ENCODE data around the gene RPH3AL.

RPH3AL gene

DNA sequence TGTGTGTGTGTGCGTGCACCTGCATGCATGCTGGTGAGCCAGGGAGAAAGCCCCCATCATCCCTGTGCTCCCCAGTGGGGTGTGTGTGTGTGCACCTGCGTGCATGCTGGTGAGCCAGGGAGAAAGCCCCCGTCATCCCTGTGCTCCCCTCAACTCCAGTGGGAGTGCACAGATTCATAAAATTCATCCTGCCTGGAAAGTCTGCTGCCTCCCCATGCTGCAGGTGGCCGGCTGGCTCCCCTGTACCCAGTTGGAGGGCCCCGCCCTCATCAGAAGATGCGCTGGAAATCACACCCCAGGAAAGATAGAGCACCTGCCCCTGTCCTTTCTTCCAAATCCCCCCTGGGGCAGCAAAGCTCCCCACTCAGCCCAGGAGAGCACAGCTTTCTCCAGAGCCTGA lies 86.4 kb downstream of the RPH3AL start:
- Mint-ChIP-seq H3K27me3 (ENCODE audit: low read depth) (peaks cover 4% of the 10 kb centered on the region), H3K4me3 (no peak overlapping the region), H3K9me3 (peaks cover 22% of the 10 kb centered on the region), H3K36me3 (ENCODE audit: low read depth) (peaks cover 40% of the 10 kb centered on the region), H3K4me1 (peaks cover 15% of the 10 kb centered on the region), H3K27ac (peak overlapping the region in 1 of 3 experiments; percentile 15)
- TF ChIP-seq, protein P1, sequence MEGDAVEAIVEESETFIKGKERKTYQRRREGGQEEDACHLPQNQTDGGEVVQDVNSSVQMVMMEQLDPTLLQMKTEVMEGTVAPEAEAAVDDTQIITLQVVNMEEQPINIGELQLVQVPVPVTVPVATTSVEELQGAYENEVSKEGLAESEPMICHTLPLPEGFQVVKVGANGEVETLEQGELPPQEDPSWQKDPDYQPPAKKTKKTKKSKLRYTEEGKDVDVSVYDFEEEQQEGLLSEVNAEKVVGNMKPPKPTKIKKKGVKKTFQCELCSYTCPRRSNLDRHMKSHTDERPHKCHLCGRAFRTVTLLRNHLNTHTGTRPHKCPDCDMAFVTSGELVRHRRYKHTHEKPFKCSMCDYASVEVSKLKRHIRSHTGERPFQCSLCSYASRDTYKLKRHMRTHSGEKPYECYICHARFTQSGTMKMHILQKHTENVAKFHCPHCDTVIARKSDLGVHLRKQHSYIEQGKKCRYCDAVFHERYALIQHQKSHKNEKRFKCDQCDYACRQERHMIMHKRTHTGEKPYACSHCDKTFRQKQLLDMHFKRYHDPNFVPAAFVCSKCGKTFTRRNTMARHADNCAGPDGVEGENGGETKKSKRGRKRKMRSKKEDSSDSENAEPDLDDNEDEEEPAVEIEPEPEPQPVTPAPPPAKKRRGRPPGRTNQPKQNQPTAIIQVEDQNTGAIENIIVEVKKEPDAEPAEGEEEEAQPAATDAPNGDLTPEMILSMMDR (IDR thresholded peaks at IDR 0.05; ENCODE audit: unreplicated experiment in 3 of 3) = no peak

DNA sequence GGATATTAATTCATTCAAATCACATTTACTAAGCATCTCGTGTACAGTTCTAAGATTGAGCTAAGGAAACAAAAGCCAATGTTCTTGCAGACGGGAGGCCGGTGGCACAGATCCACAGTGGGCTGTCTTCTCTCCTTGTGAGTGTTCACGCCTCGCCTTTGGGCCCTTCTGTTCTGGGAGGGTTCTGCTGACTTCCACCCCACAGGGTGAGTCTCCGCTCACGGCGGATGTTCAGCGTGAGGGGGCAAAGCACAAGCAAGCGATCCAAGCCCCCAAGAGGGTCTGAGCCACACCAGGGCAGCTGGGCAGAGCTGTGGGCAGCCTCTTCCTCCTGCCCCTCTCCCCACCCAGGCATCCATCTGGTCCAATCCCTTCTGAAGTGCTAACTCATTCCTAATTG lies 86.9 kb downstream of the RPH3AL start:
- Mint-ChIP-seq H3K27me3 (ENCODE audit: low read depth) (peaks cover 4% of the 10 kb centered on the region), H3K4me3 (no peak overlapping the region), H3K36me3 (ENCODE audit: low read depth) (peaks cover 42% of the 10 kb centered on the region), H3K4me1 (peaks cover 15% of the 10 kb centered on the region), H3K27ac (no peak overlapping the region), H3K9me3 (peaks cover 20% of the 10 kb centered on the region)
- TF ChIP-seq, protein P1 (IDR thresholded peaks at IDR 0.05; ENCODE audit: unreplicated experiment in 3 of 3) = no peak

DNA sequence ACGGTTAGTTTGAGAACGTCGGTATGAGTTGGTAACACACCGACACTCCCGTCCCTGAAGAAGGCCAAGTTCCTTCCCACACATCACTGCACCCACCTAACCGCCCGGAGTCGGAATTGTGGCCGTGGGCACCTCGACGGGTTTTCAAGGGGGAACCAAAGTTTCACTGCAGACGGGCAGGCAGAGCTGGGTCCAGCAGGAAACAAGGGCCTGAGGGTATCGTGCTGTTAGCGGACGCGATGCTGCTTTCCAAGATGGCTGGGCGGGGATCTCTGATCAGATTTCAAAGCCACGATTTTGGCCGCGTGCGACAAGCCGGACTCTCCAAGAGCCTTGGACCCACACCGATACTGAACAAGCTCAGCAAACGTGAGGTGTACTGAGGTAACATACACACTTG lies 88.8 kb downstream of the RPH3AL start:
- Mint-ChIP-seq H3K4me1 (peaks cover 15% of the 10 kb centered on the region), H3K36me3 (ENCODE audit: low read depth) (peaks cover 61% of the 10 kb centered on the region), H3K27me3 (ENCODE audit: low read depth) (peaks cover 11% of the 10 kb centered on the region), H3K9me3 (peaks cover 27% of the 10 kb centered on the region), H3K27ac (no peak overlapping the region), H3K4me3 (no peak overlapping the region)
- TF ChIP-seq, protein P1 (IDR thresholded peaks at IDR 0.05; ENCODE audit: unreplicated experiment in 3 of 3) = no peak

DNA sequence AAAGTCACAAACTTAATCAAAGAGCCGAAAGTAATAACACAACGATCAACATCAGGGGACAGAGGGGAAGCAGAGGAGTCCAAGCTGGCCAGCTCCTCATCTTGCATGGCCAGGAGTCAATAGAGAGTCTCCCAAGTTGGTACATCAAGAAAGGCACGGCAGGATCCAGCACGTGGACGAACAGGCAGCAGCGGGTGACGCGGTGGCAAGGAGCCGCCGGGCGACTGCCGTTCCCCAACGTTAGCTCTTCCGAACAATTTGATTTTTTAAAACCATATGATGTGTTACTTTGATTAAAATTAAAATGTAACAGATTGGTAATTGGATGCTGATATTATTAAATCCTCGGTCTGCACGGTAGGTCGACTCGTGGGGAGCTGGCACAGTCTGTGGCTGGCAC lies 89.3 kb downstream of the RPH3AL start:
- H3K36me3 Mint-ChIP-seq (ENCODE audit: low read depth) = peaks cover 65% of the 10 kb centered on the region
- H3K9me3 Mint-ChIP-seq = peaks cover 27% of the 10 kb centered on the region
- H3K27me3 Mint-ChIP-seq (ENCODE audit: low read depth) = peaks cover 11% of the 10 kb centered on the region
- H3K4me1 Mint-ChIP-seq = peaks cover 14% of the 10 kb centered on the region
- H3K27ac Mint-ChIP-seq = no peak overlapping the region
- TF ChIP-seq, protein P1 (IDR thresholded peaks at IDR 0.05; ENCODE audit: unreplicated experiment in 3 of 3) = no peak
- H3K4me3 Mint-ChIP-seq = no peak overlapping the region

DNA sequence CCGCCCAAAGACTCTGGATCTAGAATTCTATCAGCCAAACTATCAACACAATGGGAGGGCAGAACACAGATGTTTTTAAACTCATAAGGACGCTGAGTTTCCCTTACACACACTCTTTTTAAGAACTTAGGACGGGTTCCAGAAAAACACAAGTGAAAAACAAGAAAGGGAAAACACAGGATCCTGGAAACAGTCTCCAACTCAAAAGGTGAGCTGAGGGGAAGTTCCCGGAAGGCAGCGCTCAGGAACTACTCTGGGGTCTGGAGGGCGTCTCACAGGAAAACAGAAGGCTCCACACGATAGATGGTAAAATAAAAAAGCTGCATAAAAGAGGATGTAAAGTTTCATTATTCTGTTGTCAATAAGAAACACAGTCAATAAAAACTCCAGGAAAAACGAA lies 91.0 kb downstream of the RPH3AL start:
- peaks cover 8% of the 10 kb centered on the region for H3K27me3 Mint-ChIP-seq (ENCODE audit: low read depth)
- peaks cover 64% of the 10 kb centered on the region for H3K36me3 Mint-ChIP-seq (ENCODE audit: low read depth)
- no peak overlapping the region for H3K27ac Mint-ChIP-seq
- H3K9me3 Mint-ChIP-seq = peaks cover 27% of the 10 kb centered on the region
- no peaks in the 10 kb centered on the region for H3K4me1 Mint-ChIP-seq
- TF ChIP-seq, protein P1 (IDR thresholded peaks at IDR 0.05; ENCODE audit: unreplicated experiment in 3 of 3) = no peak
- H3K4me3 Mint-ChIP-seq = no peak overlapping the region

DNA sequence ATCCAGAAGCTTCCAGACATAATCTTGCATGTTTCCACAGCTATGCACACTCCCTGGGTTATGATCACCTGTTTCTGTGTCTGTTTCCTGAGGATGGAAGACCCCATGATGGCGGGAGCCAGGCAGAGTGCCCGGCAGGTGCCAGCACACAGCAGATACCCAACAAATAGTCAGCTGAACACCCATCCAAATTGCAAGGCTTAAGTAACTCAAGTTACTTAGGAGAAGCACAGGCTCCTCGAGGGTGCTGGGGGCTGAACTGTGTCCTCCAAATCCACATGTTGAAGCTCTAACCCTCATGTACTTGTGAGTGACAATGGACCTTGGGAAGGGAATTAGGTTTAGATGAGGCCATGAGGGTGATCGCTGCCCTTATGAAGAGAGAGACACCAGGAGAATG lies 91.7 kb downstream of the RPH3AL start:
- Mint-ChIP-seq H3K27ac (no peak overlapping the region), H3K4me3 (no peak overlapping the region), H3K4me1 (no peaks in the 10 kb centered on the region), H3K27me3 (ENCODE audit: low read depth) (peaks cover 8% of the 10 kb centered on the region), H3K36me3 (ENCODE audit: low read depth) (peaks cover 64% of the 10 kb centered on the region), H3K9me3 (peaks cover 27% of the 10 kb centered on the region)
- TF ChIP-seq, protein P1 (IDR thresholded peaks at IDR 0.05; ENCODE audit: unreplicated experiment in 3 of 3) = no peak
